Left lung (tissue), 10 donors: ENCODE data around the gene STAT5B. TPM values are rescaled to one million over a fixed set of nuclear protein-coding genes. Genes with fewer than 3 reads are reported as not detected.

ENCODE experiments used
- ATAC-seq: fragments of 200-7000 bp; cut with Tn5 transposase; one replicate; pipeline ENCODE4 v1.9.1; 2020; ENCODE audit warnings: moderate library complexity
- DNase-seq, 4 donors: peaks; one replicate each; pipeline ENCODE4 v3.0.0-alpha.2; 2013 to 2020
- H3K27ac ChIP-seq, 2 donors: fragments of 200-600 bp; sonication (generic) in 1 of 2; one replicate each; pipeline versions ENCODE4 v1.5.0 to v1.8.0; 2020 to 2021
- H3K27me3 ChIP-seq, 2 donors: fragments of 200-600 bp; sonication (generic) in 1 of 2; one replicate each; pipeline versions ENCODE4 v1.5.0 to v1.8.0; 2020 to 2021
- H3K36me3 ChIP-seq, 2 donors: fragments of 200-600 bp; sonication (generic) in 1 of 2; one replicate each; pipeline versions ENCODE4 v1.5.0 to v1.8.0; 2020 to 2021
- H3K4me1 ChIP-seq, 2 donors: fragments of 200-600 bp; one replicate each; pipeline ENCODE4 v1.8.0; 2021
- H3K4me3 ChIP-seq, 2 donors: fragments of 200-600 bp; sonication (generic) in 1 of 2; one replicate each; pipeline versions ENCODE4 v1.5.0 to v1.8.0; 2020 to 2021; ENCODE audit warnings: mild to moderate bottlenecking in 1 of 2
- H3K9me3 ChIP-seq, 2 donors: fragments of 200-600 bp; sonication (generic) in 1 of 2; one replicate each; pipeline versions ENCODE4 v1.5.0 to v1.8.0; 2020 to 2021
- CTCF ChIP-seq, 2 donors: fragments of 200-600 bp; sonication (generic) in 1 of 2; IDR thresholded peaks; one replicate each; pipeline versions ENCODE4 v1.5.0 to v1.8.0; 2021; ENCODE audit warnings: antibody characterized with exemption in 2 of 2
- intact Hi-C, 2 donors: fragments of 100-400 bp; cut with DNase I; formaldehyde crosslinking; loops; one replicate each; pipeline versions ENCODE4 v1.11.2 to v1.14.2; 2022
- polyA plus RNA-seq, 6 donors: library from polyadenylated mRNA; unstranded; fragments of 120-200 nt; gene quantifications; one replicate each; pipeline ENCODE4 v1.2.1, GENCODE V29; 2013; ENCODE audit not compliant: insufficient read length in 6 of 6
- total RNA-seq, 2 donors: library from RNA; stranded (reverse); fragmentation: NEBNext Ultra II Directional; extraction: Animal tissue kit (Norgen Biotek cat#: 25700); gene quantifications; one replicate each; pipeline ENCODE4 v1.2.1, GENCODE V29; 2021
- donor health status: DM: no; HTN: yes; CAD: no.
- donor health status: DM: no; HTN: no; CAD: no.

The STAT5B gene
- total and polyA plus RNA-seq, 8 donors: 41.5 to 70.9 (median 57.4) TPM

- Histone ChIP-seq H3K9me3 (no peaks in the 10 kb centered on the region), H3K27me3 (no peaks in the 10 kb centered on the region), H3K27ac (peak overlapping the region in 1 of 2 donors; percentile 18), H3K4me1 (peaks cover 0 to 45% of the 10 kb centered on the region in 2 donors), H3K4me3 (no peak overlapping the region), H3K36me3 (peaks cover 0 to 82% of the 10 kb centered on the region in 2 donors)
- intact Hi-C loops: no loop called here
- ATAC-seq (peak; percentile 19), DNase-seq (peak in 1 of 4 donors; percentile 26)
- TF ChIP-seq CTCF (IDR thresholded peaks at IDR 0.05): no peak
Measured at GRCh38 chr17:42294469-42295398, 18.5 kb upstream of the STAT5B start.

- DNase-seq: peak in 1 of 4 donors; percentile 25
- TF ChIP-seq CTCF (IDR thresholded peaks at IDR 0.05): no peak
- no peak for ATAC-seq
- Histone ChIP-seq H3K4me1 (peaks cover 16 to 75% of the 10 kb centered on the region in 2 donors), H3K4me3 (no peak overlapping the region), H3K27me3 (no peaks in the 10 kb centered on the region), H3K9me3 (no peaks in the 10 kb centered on the region), H3K27ac (no peak overlapping the region), H3K36me3 (peaks cover 0 to 49% of the 10 kb centered on the region in 2 donors)
- intact Hi-C loops: no loop called here
Measured at GRCh38 chr17:42291129-42291528, 14.9 kb upstream of the STAT5B start.

- DNase-seq (peak in 1 of 4 donors; percentile 8), ATAC-seq (no peak)
- Histone ChIP-seq H3K36me3 (peaks cover 0 to 44% of the 10 kb centered on the region in 2 donors), H3K27ac (no peak overlapping the region), H3K27me3 (no peaks in the 10 kb centered on the region), H3K9me3 (no peaks in the 10 kb centered on the region), H3K4me3 (no peak overlapping the region), H3K4me1 (peaks cover 16 to 77% of the 10 kb centered on the region in 2 donors)
- TF ChIP-seq CTCF (IDR thresholded peaks at IDR 0.05): no peak
- intact Hi-C loops: no loop called here
Measured at GRCh38 chr17:42290577-42290976, 14.4 kb upstream of the STAT5B start.

GRCh38 chr17:42289611-42290181 is 13.5 kb upstream of the STAT5B start:
- peak overlapping the region; percentile 90 to 95 for H3K27ac ChIP-seq
- intact Hi-C loops: no loop called here
- ATAC-seq (peak; percentile 7), DNase-seq (no peak)
- H3K4me3 ChIP-seq: peak overlapping the region; percentile 65 to 79
- H3K27me3 ChIP-seq: no peaks in the 10 kb centered on the region
- no peaks in the 10 kb centered on the region for H3K9me3 ChIP-seq
- peaks cover 16 to 74% of the 10 kb centered on the region in 2 donors for H3K4me1 ChIP-seq
- peaks cover 0 to 35% of the 10 kb centered on the region in 2 donors for H3K36me3 ChIP-seq
- TF ChIP-seq CTCF (IDR thresholded peaks at IDR 0.05): no peak
